Erythroblast (primary cell): ENCODE results near the gene CDCA7L.
"Not testable (repeated sequence)": the region's sequence is repeated elsewhere in the genome, so short reads cannot be mapped to it uniquely, and the experiment has no call there.

ENCODE experiments used
- DNase-seq, 2 experiments: peaks; one replicate each; lab custom pipeline; 2025; lab: John Stamatoyannopoulos, UW
- GATA1 ChIP-seq: IDR thresholded peaks from 2 replicates; pipeline ENCODE4 v1.6.1; 2011; ENCODE audit warnings: low read depth, mild to moderate bottlenecking, control low read depth, low read length, moderate library complexity
- POLR2A ChIP-seq: IDR thresholded peaks from 2 replicates; pipeline ENCODE4 v1.6.1; 2011; ENCODE audit warnings: mild to moderate bottlenecking, low read length

Gene CDCA7L

GRCh38 chr7:21934808-21935207 is 10.9 kb downstream of the CDCA7L start:
- no peak for DNase-seq
- no peak for TF ChIP-seq GATA1
- no peak for TF ChIP-seq POLR2A

DNA sequence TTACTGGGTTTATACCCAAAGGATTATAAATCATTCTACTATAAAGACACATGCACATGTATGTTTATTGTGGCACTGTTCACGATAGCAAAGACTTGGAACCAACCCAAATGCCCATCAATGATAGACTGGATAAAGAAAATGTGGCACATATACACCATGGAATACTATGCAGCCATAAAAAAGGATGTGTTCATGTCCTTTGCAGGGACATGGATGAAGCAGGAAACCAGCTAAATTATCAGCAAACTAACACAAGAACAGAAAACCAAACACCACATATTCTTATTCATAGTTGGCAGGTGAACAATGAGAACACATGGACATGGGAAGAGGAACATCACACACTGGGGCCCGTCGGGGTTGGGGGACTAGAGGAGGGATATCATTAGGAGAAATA is 12.4 kb downstream of the CDCA7L start:
- DNase-seq, result not testable (repeated sequence)

- DNase-seq, result peak in 1 of 2 experiments; percentile 48
- TF ChIP-seq POLR2A, result no peak
- no peak for TF ChIP-seq GATA1
Measured at GRCh38 chr7:21927693-21928092, 18.0 kb downstream of the CDCA7L start.

- TF ChIP-seq GATA1, result no peak
- no peak for TF ChIP-seq POLR2A
Measured at GRCh38 chr7:21926448-21926847, 19.3 kb downstream of the CDCA7L start.

DNA sequence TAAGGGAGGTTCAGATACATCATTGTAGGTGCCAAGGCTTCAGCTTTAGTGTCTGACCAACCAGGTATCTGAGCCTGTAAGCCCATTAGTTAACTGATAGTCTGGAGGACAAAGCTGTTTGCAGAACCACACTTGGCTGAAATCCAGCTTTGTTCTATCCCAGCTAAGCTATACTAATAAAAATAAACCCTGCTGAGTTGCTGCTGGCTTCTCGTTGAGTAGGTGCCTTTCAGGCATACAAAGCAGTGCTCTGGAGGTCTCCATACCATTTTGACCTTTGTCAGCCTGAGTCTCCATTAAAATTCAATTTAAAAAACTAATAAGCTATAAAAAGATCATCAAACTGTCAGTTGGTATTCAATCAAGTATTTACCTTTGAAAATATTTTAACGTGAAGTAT is 22.0 kb downstream of the CDCA7L start:
- no peak for DNase-seq
- TF ChIP-seq GATA1 (no peak), POLR2A (no peak)

More at GRCh38 chr7:21926448-21926847, 19.3 kb downstream of the CDCA7L start:
- no peak for DNase-seq

GRCh38 chr7:21922605-21923004 is 23.1 kb downstream of the CDCA7L start:
- TF ChIP-seq POLR2A, result no peak
- no peak for TF ChIP-seq GATA1

DNA sequence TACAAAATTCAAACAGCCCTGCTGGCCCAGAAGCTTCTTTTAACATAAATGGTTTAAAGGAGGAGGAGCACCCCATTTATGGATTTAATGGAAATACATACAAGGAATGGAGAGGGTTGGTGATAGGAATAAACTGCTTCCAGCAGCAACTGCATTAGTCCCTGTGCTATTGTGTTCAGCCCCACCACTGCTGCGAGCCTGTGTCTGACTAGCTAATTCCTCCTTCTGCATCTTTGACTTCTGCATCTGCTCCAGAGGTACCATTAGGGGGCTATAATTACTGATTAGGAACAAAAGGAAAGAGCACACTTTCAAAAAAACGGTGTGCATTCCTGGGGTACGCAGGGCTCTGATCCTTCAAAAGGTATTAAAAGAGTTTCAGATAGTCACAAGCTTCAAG is 24.8 kb downstream of the CDCA7L start:
- no peak for DNase-seq
- TF ChIP-seq GATA1 (no peak), POLR2A (no peak)

More at GRCh38 chr7:21922605-21923004, 23.1 kb downstream of the CDCA7L start:
- DNase-seq, result no peak

DNA sequence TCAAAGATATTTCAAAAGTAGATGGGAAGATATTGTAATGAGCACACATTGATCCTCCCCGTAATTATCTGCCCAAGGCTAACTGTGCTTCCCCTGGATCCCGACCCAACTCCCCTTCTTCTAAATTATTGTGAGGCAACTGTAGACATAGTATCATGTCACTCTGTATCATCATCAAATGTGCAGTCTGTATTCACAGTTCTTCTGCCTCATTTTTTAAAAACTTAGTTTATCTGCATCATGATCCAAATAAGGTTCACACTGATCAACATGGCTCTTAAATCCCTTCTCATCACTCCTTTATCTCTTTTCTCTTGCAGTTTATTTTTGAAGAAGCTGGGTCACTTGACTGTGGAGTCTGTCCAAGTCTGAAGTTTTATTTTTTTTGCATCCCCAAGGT is 27.5 kb downstream of the CDCA7L start:
- no peak for DNase-seq
- no peak for TF ChIP-seq POLR2A
- no peak for TF ChIP-seq GATA1

DNA sequence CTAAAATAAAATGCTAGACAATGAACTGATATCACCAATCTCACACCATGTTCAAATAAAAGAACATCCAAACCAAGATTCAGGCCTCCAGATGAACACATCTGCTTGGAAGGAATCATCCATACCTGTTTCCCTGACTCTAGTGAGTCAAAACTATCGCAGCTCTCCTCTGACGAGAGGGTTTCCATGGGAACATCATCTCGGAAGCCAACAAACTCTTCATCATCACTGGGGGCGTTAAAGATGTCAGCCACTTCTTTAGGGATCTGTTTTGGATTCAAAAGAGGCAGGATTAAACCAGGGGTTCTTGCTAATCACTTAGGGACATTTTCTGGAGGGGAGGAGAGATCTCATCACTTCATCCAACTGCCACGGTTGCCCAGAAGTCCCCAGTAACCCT is 29.1 kb downstream of the CDCA7L start:
- DNase-seq, result no peak
- TF ChIP-seq GATA1, result no peak
- TF ChIP-seq POLR2A, result no peak

DNA sequence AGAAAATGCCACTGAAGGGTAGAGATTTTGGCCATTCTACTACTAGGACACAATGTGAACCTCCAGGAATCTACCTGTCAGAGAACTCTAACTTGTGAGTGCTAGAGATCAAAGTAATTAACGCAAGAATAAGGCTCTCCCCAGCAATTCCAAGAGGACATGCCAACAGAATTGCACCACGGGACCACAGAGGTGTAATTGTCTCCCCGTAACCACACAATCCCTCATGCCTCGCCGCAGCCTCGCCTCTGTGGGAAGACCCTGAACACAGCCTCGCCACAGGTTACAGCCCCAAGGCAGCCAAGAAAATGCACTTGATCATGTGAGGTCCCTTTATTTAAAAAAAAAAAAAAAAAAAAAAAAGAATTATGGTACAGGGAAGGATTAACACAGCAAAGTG is 29.5 kb downstream of the CDCA7L start:
- TF ChIP-seq GATA1 (no peak), POLR2A (no peak)
- DNase-seq, result no peak

DNA sequence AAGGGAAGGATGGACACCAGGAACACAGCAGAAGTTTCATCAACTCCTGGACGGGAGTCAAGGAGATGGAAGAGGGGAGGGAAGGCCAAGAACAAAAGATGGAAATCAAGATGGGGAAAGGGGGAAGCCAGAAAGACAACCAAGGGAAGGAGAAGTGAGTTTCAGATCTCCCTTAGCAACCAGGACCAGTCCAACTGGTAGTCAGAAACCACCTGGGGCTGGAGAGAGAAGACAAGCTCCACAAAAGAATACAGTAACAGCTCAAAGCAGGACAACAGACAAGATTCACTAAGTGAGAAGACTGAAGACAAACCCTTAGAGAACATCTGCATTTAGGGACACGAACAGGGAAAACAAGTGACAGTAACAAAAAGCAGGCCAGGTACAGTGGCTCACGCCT is 30.6 kb downstream of the CDCA7L start:
- DNase-seq, result no peak

DNA sequence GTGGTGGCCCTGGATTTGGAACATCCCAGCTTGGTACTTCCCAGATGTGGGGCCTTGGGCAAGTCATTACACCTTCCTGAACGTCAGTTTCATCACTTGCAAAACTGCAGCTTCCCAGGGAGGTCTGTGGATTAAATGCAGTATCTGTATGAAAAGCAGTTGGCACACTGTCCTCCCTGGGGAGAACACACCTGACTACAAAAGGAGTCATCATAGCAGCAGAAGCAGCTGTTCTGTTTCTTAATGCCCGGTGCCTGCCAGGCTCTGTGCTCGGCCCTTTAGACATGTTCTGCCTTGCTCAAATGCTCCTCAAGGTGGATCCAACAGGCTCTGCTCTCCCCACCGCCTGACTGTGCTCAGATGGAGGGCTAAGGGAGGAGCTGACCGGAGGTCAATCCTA is 31.0 kb downstream of the CDCA7L start:
- DNase-seq, result no peak

More for the DNA sequence above, 30.6 kb downstream of the CDCA7L start:
- no peak for TF ChIP-seq GATA1
- TF ChIP-seq POLR2A, result no peak

GRCh38 chr7:21912931-21913780 is 32.5 kb downstream of the CDCA7L start:
- DNase-seq, result no peak
- no peak for TF ChIP-seq GATA1
- no peak for TF ChIP-seq POLR2A

More for the DNA sequence above, 31.0 kb downstream of the CDCA7L start:
- TF ChIP-seq GATA1 (no peak), POLR2A (no peak)

DNA sequence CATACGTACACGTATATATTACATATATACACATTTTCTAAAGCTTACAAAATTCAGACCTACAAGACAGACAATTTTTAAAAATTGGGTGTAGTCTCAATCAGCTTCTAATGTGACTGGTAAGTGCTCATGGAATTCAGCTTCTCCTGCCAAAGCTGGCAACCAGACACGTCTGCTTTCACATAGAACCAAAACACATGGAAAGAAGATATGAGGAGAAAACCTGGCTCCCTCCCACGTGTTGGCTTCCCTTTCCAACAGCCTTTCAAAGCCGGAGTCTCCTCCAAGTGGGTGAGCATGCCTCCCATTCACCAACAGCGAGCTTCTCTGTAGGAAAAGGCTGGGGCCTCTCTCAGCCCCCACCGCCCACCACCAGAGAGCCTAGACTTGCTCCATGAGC is 33.4 kb downstream of the CDCA7L start:
- TF ChIP-seq POLR2A (no peak), GATA1 (no peak)
- DNase-seq, result no peak

DNA sequence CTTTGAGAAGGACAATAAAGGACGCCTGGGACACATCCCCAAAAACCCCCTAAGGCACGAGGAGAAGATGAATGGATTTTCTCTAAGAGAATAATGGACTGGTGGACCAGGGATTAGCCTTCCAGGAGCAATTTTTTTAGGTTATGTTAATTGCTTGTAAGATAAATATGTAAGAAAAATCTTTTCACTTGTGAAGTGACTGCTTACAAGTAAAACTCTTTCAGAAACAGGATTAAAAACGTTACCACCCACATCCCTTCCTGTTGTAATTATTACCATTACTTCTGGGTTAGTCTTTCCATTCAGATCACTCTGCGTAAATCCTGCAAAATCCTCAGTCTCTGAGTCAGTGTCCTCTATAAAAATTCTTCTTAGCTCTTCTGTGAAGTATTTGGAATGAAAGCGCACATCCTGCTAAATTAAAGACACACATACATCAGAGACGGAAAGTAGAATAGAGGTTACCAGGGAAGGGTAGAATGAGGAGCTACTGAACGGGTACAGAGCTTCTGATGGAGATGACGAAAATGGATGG is 34.3 kb downstream of the CDCA7L start:
- TF ChIP-seq GATA1 (no peak), POLR2A (no peak)

More for the DNA sequence above, 34.3 kb downstream of the CDCA7L start:
- DNase-seq, result no peak
